GM12801 (cell line): Measurements from ENCODE around the gene EMILIN2.

Experiments
- CTCF ChIP-seq: IDR thresholded peaks from one replicate; pipeline ENCODE4 v1.5.1; 2011; ENCODE audit warnings: control low read depth; ENCODE audit not compliant: insufficient read length; ENCODE audit errors: extremely low read depth

The EMILIN2 gene

GRCh38 chr18:2821695-2822094 is 25.1 kb upstream of the EMILIN2 start:
- TF ChIP-seq CTCF = no peak

DNA sequence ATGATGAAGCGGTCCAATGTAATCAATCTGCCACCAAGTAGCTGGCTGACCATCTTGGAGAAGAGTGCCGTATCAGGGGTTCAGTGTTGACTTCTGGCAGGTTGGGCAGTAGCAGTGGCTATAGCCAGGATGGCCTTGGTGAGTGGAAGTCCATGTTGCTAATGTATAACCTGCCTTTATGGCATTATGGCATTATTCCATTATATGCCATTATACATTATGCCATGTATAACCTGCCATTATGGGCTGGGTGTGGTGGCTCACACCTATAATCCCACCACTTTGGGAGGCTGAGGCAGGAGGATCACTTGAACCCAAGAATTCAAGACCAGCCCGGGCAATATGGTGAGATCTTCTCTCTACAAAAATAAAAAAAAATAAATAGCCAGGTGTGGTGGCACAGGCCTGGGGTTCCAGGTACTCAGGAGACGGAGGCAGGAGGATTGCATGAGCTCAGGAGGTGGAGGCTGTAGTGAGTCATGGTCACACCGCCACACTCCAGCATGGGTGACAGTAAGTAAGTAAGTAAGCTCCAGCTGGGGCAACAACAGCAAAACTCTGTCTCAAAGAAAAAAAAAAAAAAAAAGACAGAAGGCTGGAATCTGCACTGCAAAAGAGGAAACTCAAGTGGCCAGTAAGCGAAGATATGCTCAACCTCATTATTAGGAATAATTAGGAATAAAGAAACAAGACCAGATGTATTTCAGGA is 24.4 kb upstream of the EMILIN2 start:
- TF ChIP-seq CTCF = no peak

GRCh38 chr18:2823202-2823601 is 23.6 kb upstream of the EMILIN2 start:
- TF ChIP-seq CTCF = no peak

GRCh38 chr18:2823966-2824365 is 22.8 kb upstream of the EMILIN2 start:
- no peak for TF ChIP-seq CTCF

- TF ChIP-seq CTCF = no peak
Observed at GRCh38 chr18:2824865-2825264, 21.9 kb upstream of the EMILIN2 start.

DNA sequence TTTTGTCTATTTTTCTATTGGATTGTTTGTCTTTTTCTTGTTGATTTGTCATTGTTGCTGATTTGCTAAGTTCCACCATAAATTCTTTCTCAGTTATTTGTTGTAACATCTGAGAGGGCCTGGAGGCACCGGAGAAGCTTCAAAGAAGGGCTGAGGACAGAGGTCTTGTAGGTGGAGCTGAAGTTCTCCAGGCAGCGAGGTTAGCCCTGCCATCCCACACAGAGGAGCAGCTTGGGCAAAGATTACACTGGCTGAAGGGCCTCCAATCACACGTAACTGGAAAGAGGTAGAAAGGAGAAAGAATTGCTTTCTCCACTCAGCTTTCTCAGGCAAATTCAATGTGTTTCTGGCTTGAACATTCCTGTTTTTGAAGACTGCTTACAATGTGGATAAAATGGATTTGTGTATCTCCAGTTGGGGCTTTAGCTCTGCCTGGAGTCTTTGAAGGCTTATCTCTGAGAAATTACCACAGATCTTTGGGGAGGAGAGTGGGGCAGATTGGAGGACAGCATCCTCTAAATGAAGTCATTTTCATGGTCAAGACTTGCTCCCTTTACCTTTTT is 21.1 kb upstream of the EMILIN2 start:
- TF ChIP-seq CTCF = no peak

GRCh38 chr18:2826581-2826980 is 20.2 kb upstream of the EMILIN2 start:
- no peak for TF ChIP-seq CTCF
